NCI-H345 treated with DMSO at 0.1 percent for 48 hours (cell line): Measurements from ENCODE around the gene KIAA1328.
"Not testable (repeated sequence)": the region's sequence is repeated elsewhere in the genome, so short reads cannot be mapped to it uniquely, and the experiment has no call there.

Experiments used
- DNase-seq: peaks from one replicate; lab custom pipeline; 2025; ENCODE audit not compliant: unreplicated experiment; lab: John Stamatoyannopoulos, UW

The KIAA1328 gene

DNA sequence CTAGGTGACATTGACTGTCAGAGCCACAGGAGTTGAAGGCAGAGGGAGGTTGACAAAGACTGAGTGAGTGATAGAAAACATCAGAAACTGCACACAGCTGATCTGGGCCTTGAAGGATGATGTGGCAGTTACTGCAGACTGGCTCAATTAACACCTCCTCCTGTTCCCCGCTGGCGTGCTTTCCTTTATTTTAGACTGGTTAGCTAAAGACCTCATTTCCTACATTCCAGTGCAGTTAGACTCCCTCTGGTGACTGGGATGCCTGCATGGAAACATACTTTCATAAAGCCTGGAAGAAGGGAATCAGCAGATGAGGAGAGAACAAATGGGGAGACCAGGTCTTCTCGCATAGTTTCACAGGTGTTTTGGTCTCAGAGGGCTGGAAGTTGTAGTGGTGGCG, 7.2 kb upstream of the KIAA1328 start:
- no peak for DNase-seq

- DNase-seq = no peak
These were observed 3.4 kb upstream of the KIAA1328 start for GRCh38 chr18:36825526-36825925.

- DNase-seq = no peak
These were observed 2.4 kb upstream of the KIAA1328 start for GRCh38 chr18:36826556-36826955.

GRCh38 chr18:36828157-36828629, 734 bp upstream of the KIAA1328 start:
- DNase-seq = peak; percentile 31

DNA sequence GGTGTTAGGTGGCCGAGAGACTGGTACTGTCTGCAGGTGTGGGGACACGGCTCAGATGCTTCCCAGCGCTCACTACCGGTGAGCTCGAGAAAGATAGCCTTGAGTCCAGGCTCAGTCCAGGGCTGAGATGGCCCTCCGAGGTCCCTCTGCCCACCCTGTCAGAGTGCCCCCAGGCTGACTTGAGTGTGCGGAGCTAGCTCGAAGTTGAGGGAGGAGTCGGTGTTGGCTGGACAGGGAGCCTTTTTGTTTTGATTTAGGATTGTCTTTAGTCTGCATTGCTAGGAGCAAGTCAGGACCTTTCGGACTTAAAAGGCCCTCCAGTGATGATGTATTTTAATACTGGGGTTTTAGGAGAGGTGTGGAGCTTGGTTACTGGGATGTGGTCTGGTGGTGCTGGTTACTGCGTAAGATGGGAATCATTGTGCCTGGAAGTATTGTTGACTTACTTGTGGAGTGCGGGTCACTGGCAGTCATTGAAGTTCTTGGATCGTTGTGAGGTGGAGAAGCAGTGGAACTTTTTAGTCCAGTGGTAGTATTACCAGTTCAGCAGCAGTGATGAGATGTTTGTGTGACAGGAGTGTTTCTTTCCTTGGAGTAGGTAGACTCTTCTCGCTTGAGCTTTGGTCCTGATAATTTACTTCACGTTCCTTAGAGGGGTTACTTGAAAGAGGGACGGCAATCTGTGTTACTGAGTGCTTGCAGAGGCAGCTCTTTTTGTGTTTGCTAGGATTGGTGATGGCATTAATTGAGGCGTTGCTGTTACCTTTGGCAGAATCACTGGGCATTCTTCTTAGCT, 633 bp downstream of the KIAA1328 start:
- peak; percentile 40 for DNase-seq

GRCh38 chr18:36830158-36830495, 1.2 kb downstream of the KIAA1328 start:
- DNase-seq = no peak

DNA sequence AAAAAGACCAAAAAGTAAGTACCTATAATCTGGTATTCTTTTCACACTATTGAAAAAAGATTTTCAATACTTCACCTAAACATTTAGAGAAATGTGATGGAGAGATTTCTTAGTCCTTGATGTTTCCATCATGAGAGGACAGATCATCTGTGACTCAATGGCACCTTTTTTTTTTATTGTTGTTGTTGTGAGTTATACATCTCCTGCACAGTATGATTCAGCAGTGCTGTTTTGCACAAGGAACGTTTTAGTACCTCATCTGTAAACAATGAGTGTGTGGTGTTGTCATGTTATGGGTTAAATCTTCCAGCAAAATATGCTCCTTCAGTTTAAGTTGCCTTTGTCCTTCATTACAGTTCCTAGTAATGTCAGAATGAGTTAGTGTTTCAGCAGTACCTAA, 2.2 kb downstream of the KIAA1328 start:
- DNase-seq = no peak

DNA sequence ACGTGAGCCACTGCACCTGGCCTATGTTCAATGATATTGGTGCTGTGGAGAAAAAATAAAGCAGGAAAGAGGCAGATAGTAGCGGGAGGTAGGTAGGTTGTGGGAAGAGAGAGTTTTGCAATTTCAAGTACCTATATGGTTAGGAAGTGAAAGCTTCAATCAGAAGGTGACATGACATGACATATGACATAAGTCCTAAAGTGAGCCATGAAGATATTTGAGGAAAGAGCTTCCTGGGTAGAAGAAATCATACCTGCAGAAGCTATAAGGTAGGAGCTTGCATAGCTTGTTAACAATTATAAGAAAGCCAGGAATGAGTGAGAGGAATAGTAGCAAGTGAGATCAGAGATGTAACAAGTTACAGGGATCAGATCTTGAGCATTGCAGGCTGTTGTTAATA, 4.2 kb downstream of the KIAA1328 start:
- DNase-seq = no peak

- no peak for DNase-seq
These were observed 7.0 kb downstream of the KIAA1328 start for GRCh38 chr18:36835927-36836326.

DNA sequence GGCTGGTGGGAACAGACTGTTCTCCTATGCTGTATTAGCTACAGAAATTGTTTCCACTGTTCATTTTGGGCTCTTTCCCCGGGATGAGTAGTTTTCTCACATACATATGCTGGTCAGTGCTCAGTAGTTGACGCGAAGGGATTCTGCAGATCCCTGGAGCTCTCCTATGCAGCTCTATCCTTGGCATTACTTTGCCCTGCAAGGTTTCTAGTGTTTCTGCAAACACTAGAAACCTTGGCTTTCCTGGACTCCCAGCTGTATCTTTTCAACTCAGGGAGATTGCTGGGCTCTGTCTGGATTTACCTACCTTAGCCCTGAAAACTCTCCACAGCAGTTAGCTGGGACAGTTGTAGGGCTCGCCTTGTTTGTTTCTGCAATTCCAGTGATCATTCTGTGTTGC, 10.9 kb downstream of the KIAA1328 start:
- DNase-seq = no peak

GRCh38 chr18:36843199-36843598, 14.3 kb downstream of the KIAA1328 start:
- no peak for DNase-seq

DNA sequence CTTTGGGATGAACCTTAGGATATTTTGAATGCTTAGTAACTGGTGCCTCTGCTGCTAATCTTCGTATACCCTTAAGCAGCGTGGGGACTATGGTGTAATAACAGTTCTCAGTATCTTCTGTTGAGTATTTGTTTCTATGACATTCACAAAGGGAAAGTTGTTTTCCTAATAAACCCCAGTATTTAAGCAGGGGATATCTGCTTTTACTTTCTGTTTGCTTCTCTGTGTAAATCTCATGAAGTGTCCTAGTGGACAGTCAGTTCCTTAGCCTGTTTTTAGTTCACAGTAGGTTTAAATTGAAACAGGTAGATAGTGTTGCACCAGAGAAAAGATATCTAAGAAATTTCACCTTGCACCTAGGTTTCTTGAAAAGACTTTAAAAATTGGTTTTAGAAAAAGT, 14.9 kb downstream of the KIAA1328 start:
- DNase-seq = no peak

GRCh38 chr18:36848609-36849008, 19.7 kb downstream of the KIAA1328 start:
- DNase-seq = no peak

DNA sequence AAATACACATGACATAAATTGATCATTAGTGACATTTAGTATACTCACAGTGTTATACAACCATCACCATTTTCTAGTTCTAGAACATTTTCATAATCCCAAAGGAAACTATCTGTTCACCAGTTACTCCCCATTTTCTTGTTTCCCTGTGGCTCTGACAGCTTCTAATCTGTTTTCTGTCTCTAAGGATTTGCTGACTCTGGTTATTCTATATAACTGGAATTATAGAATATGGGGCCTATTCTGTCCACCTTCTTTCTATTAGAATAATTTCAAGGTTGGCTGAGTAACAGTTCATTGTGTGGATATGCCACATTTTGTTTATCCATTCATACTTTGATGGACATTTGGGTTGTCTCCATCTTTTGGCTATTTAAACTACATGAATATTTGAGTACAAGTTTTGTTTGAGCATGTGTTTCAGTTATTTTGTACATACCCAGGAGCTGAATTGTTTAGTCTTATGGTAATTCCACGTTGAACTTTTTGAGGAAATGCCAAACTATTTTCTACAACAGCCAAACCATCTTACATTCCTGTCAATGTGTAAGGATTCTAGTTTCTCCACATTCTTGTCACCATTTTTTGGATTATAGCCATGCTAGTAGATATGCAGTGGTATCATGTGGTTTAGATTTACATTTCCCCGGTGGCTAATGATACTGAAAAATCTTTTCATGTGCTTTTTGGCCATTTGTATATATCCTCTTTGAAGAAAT, 20.5 kb downstream of the KIAA1328 start:
- DNase-seq = no peak

GRCh38 chr18:36850527-36851201, 21.7 kb downstream of the KIAA1328 start:
- DNase-seq = no peak

- DNase-seq = no peak
These were observed 22.3 kb downstream of the KIAA1328 start for GRCh38 chr18:36851202-36851590.

GRCh38 chr18:36856815-36857214, 27.9 kb downstream of the KIAA1328 start:
- no peak for DNase-seq

GRCh38 chr18:36862182-36862581, 33.3 kb downstream of the KIAA1328 start:
- DNase-seq = no peak

DNA sequence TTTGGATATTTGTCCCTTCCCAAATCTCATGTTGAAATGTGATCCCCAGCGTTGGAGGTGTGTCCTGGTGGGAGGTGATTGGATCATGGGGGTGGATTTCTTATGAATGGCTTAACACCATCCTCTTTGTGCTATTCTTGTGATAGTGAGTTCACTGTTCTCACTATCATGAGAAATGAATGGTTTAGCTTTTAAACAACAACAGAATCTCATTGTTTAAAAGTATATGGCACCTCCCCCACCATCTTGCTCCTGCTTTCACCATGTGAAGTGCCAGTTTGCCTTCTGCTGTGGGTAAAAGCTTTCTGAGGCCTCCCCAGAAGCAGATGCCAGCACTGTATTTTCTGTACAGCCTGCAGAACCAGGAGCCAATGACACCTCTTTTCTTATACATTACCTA, 38.1 kb downstream of the KIAA1328 start:
- DNase-seq = no peak

- DNase-seq = no peak
These were observed 42.9 kb downstream of the KIAA1328 start for GRCh38 chr18:36871801-36872200.

DNA sequence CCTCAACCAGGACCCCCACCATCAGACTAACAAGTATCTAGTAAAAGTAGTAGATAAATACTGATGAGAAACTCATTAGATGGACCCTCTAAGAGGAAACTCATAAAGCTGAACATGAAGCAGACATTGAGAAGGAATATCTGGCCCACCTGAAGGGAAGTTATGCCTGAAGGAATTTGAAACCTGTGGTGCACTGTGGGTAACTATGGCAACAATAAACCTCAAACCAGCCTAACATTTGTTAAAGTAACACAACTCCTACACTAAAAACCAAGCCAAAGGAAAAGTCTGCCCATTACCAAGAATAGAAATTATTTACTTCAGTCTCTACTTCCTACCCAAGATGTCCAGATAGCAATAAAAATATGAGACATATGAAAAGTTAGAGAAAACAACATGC, 43.4 kb downstream of the KIAA1328 start:
- no peak for DNase-seq

- not testable (repeated sequence) for DNase-seq
These were observed 44.9 kb downstream of the KIAA1328 start for GRCh38 chr18:36873826-36874225.
